Lower lobe of right lung (tissue), 2 donors: ENCODE measurements around the gene NISCH. TPM values are rescaled to one million over a fixed set of nuclear protein-coding genes. Genes with fewer than 3 reads are reported as not detected.

ENCODE experiments used
- ATAC-seq, 2 donors: fragments of 200-7000 bp; cut with Tn5 transposase; one replicate each; pipeline ENCODE4 v1.9.1; 2020 to 2022; ENCODE audit warnings: mild to moderate bottlenecking in 2 of 2, moderate library complexity in 2 of 2
- DNase-seq: peaks from one replicate; pipeline ENCODE4 v3.0.0-alpha.2; 2020
- H3K27ac ChIP-seq: fragments of 200-600 bp; one replicate; pipeline ENCODE4 v1.8.0; 2022
- H3K27me3 ChIP-seq: fragments of 200-600 bp; one replicate; pipeline ENCODE4 v1.8.0; 2022; ENCODE audit warnings: low read depth
- H3K36me3 ChIP-seq: fragments of 200-600 bp; one replicate; pipeline ENCODE4 v1.8.0; 2022; ENCODE audit warnings: mild to moderate bottlenecking
- H3K4me1 ChIP-seq: fragments of 200-600 bp; one replicate; pipeline ENCODE4 v1.8.0; 2022
- H3K4me3 ChIP-seq: fragments of 200-600 bp; one replicate; pipeline ENCODE4 v1.8.0; 2022; ENCODE audit warnings: mild to moderate bottlenecking
- H3K9me3 ChIP-seq: fragments of 200-600 bp; one replicate; pipeline ENCODE4 v1.8.0; 2022
- CTCF ChIP-seq: fragments of 200-600 bp; IDR thresholded peaks from one replicate; pipeline ENCODE4 v1.8.0; 2022; ENCODE audit warnings: antibody characterized with exemption, mild to moderate bottlenecking
- intact Hi-C: fragments of 100-400 bp; cut with DNase I; formaldehyde crosslinking; loops from one replicate; pipeline ENCODE4 v1.11.0; 2022
- total RNA-seq: library from RNA; stranded (reverse); fragmentation: NEBNext Ultra II Directional; extraction: Animal tissue kit (Norgen Biotek cat#: 25700); gene quantifications from one replicate; pipeline ENCODE4 v1.2.1, GENCODE V29; 2021
- donor health status: DM: no; HTN: yes; CAD: no; lungs with severe emphysema.

The NISCH gene
- total RNA-seq, 1 donor from 2014 or later = 90.2 TPM

- Histone ChIP-seq H3K27me3 (no peaks in the 10 kb centered on the region), H3K9me3 (no peaks in the 10 kb centered on the region), H3K27ac (peak overlapping the region; percentile 92), H3K4me3 (peak overlapping the region; percentile 74), H3K4me1 (peaks cover 33% of the 10 kb centered on the region), H3K36me3 (peaks cover 39% of the 10 kb centered on the region)
- ATAC-seq (peak; percentile 35 to 39), DNase-seq (no peak)
- TF ChIP-seq CTCF = no peak
- intact Hi-C loops = no loop called here
These were observed 880 bp downstream of the NISCH start for GRCh38 chr3:52456169-52456799.

- ATAC-seq = no peak
These were observed 1.4 kb downstream of the NISCH start for GRCh38 chr3:52456800-52457183.

GRCh38 chr3:52458031-52458760 is 2.8 kb downstream of the NISCH start:
- Histone ChIP-seq H3K4me3 (no peak overlapping the region), H3K27me3 (no peaks in the 10 kb centered on the region), H3K9me3 (no peaks in the 10 kb centered on the region), H3K27ac (no peak overlapping the region), H3K4me1 (peaks cover 33% of the 10 kb centered on the region), H3K36me3 (peaks cover 56% of the 10 kb centered on the region)
- no peak for ATAC-seq
- intact Hi-C loops = no loop called here
- TF ChIP-seq CTCF = no peak
- no peak for DNase-seq

More at GRCh38 chr3:52456800-52457183, 1.4 kb downstream of the NISCH start:
- no peak for TF ChIP-seq CTCF
- no peaks in the 10 kb centered on the region for H3K27me3 ChIP-seq
- peaks cover 33% of the 10 kb centered on the region for H3K4me1 ChIP-seq
- H3K36me3 ChIP-seq = peaks cover 44% of the 10 kb centered on the region
- intact Hi-C loops = no loop called here
- H3K9me3 ChIP-seq = no peaks in the 10 kb centered on the region
- peak overlapping the region; percentile 74 for H3K4me3 ChIP-seq
- H3K27ac ChIP-seq = peak overlapping the region; percentile 92
- DNase-seq = no peak

- intact Hi-C loops = no loop called here
- DNase-seq (no peak), ATAC-seq (no peak)
- no peak for TF ChIP-seq CTCF
- Histone ChIP-seq H3K36me3 (peaks cover 61% of the 10 kb centered on the region), H3K27ac (no peak overlapping the region), H3K9me3 (no peaks in the 10 kb centered on the region), H3K4me3 (no peak overlapping the region), H3K4me1 (peaks cover 29% of the 10 kb centered on the region), H3K27me3 (no peaks in the 10 kb centered on the region)
These were observed 3.6 kb downstream of the NISCH start for GRCh38 chr3:52458770-52459545.

- Histone ChIP-seq H3K36me3 (peaks cover 83% of the 10 kb centered on the region), H3K27me3 (no peaks in the 10 kb centered on the region), H3K4me3 (no peak overlapping the region), H3K9me3 (no peaks in the 10 kb centered on the region), H3K4me1 (peaks cover 8% of the 10 kb centered on the region), H3K27ac (no peak overlapping the region)
- TF ChIP-seq CTCF = no peak
- intact Hi-C loops = no loop called here
- no peak for ATAC-seq
- no peak for DNase-seq
These were observed 6.5 kb downstream of the NISCH start for GRCh38 chr3:52461874-52462273.
